AG09309 (cell line): ENCODE measurements around the gene B4GALNT4.
A peak's percentile ranks its signal among the peaks of the same experiment; 100 is the strongest.
"Not testable (repeated sequence)": the region's sequence is repeated elsewhere in the genome, so short reads cannot be mapped to it uniquely, and the experiment has no call there.

Experiments
- DNase-seq: peaks from one replicate; pipeline ENCODE4 v3.0.0-alpha.2; 2010; ENCODE audit warnings: low read depth
- H3K4me3 ChIP-seq: 2 replicates; pipeline ENCODE4 v1.5.1; 2011; ENCODE audit warnings: mild to moderate bottlenecking, low read depth, low read length, moderate library complexity; ENCODE audit not compliant: control insufficient read depth
- CTCF ChIP-seq: IDR thresholded peaks from 2 replicates; pipeline ENCODE4 v1.5.1; 2011; ENCODE audit warnings: mild to moderate bottlenecking, low read depth, low read length, inconsistent platforms; ENCODE audit not compliant: insufficient read depth, control insufficient read depth; ENCODE audit errors: missing control alignments

B4GALNT4 gene

GRCh38 chr11:369336-370018 is at the start of gene B4GALNT4:
TSS of gene B4GALNT4 (plus strand) at chr11:369499. CDS start at chr11:369804, 305 bp downstream.
- peak within 1 kb of the TSS; percentile 34 for H3K4me3 ChIP-seq
- DNase-seq: no peak

GRCh38 chr11:319888-320273 is 49.4 kb upstream of the B4GALNT4 start:
- H3K4me3 ChIP-seq: peak overlapping the region; percentile 83

More at GRCh38 chr11:369336-370018, at the start of gene B4GALNT4:
- TF ChIP-seq CTCF: no peak

GRCh38 chr11:324156-324555 is 45.1 kb upstream of the B4GALNT4 start:
- H3K4me3 ChIP-seq: no peak overlapping the region
- no peak for DNase-seq
- TF ChIP-seq CTCF: no peak

More at GRCh38 chr11:319888-320273, 49.4 kb upstream of the B4GALNT4 start:
- DNase-seq: not testable (repeated sequence)

- DNase-seq, H3K4me3 ChIP-seq: not testable (repeated sequence)
Observed at GRCh38 chr11:324593-325517, 44.4 kb upstream of the B4GALNT4 start.

GRCh38 chr11:325796-326591 is 43.3 kb upstream of the B4GALNT4 start:
- no peak for DNase-seq
- no peak for TF ChIP-seq CTCF
- no peak overlapping the region for H3K4me3 ChIP-seq

GRCh38 chr11:326592-326841 is 42.8 kb upstream of the B4GALNT4 start:
- no peak overlapping the region for H3K4me3 ChIP-seq
- TF ChIP-seq CTCF: no peak
- no peak for DNase-seq

- no peak overlapping the region for H3K4me3 ChIP-seq
- no peak for TF ChIP-seq CTCF
- DNase-seq: no peak
Observed at GRCh38 chr11:326842-327580, 42.3 kb upstream of the B4GALNT4 start.
